ENCODE data around the gene PACS2.

PACS2 gene

GRCh38 chr14:105445901-105446845 is 131.6 kb downstream of the PACS2 start:
- no peak for FAIRE-seq
- DNase-seq (ENCODE audit: insufficient read length, low spot score), result no peak
- TF ChIP-seq, protein P1, sequence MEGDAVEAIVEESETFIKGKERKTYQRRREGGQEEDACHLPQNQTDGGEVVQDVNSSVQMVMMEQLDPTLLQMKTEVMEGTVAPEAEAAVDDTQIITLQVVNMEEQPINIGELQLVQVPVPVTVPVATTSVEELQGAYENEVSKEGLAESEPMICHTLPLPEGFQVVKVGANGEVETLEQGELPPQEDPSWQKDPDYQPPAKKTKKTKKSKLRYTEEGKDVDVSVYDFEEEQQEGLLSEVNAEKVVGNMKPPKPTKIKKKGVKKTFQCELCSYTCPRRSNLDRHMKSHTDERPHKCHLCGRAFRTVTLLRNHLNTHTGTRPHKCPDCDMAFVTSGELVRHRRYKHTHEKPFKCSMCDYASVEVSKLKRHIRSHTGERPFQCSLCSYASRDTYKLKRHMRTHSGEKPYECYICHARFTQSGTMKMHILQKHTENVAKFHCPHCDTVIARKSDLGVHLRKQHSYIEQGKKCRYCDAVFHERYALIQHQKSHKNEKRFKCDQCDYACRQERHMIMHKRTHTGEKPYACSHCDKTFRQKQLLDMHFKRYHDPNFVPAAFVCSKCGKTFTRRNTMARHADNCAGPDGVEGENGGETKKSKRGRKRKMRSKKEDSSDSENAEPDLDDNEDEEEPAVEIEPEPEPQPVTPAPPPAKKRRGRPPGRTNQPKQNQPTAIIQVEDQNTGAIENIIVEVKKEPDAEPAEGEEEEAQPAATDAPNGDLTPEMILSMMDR (IDR thresholded peaks at IDR 0.05; ENCODE audit: insufficient read depth, missing control alignments), result no peak

GRCh38 chr14:105446971-105447370 is 132.4 kb downstream of the PACS2 start:
- DNase-seq (ENCODE audit: insufficient read length, low spot score) (no peak), FAIRE-seq (no peak)
- TF ChIP-seq, protein P1 (IDR thresholded peaks at IDR 0.05; ENCODE audit: insufficient read depth, missing control alignments), result no peak

Data from D721Med (cell line).